GM23248 (cell line): ENCODE results near the gene ERI3. TPM values are rescaled to one million over a fixed set of nuclear protein-coding genes. Genes with fewer than 3 reads are reported as not detected.

Experiments used
- DNase-seq: peaks from one replicate; pipeline ENCODE4 v3.0.0-alpha.2; 2015
- H2AFZ ChIP-seq: fragments of 200-600 bp; sonication (generic); 2 replicates; pipeline ENCODE4 v1.6.1; 2016; ENCODE audit warnings: antibody characterized with exemption
- H3F3A ChIP-seq: fragments of 200-600 bp; sonication (generic); 2 replicates; pipeline ENCODE4 v1.6.1; 2016; ENCODE audit warnings: mild to moderate bottlenecking, antibody characterized with exemption, mixed run types; ENCODE audit not compliant: insufficient read depth
- H3K27ac ChIP-seq: fragments of 200-600 bp; sonication (generic); 2 replicates; pipeline ENCODE4 v1.5.1; 2016; ENCODE audit warnings: mild to moderate bottlenecking
- H3K27me3 ChIP-seq: fragments of 200-600 bp; sonication (generic); replicated peaks from 2 replicates; pipeline ENCODE4 v1.6.1; 2016; ENCODE audit warnings: mild to moderate bottlenecking; ENCODE audit not compliant: insufficient read depth
- H3K36me3 ChIP-seq: fragments of 200-600 bp; sonication (generic); 2 replicates; pipeline ENCODE4 v1.6.1; 2016; ENCODE audit warnings: low read depth, mild to moderate bottlenecking
- H3K4me1 ChIP-seq: fragments of 200-600 bp; sonication (generic); 2 replicates; pipeline ENCODE4 v1.6.1; 2016; ENCODE audit warnings: mild to moderate bottlenecking; ENCODE audit not compliant: insufficient read depth
- H3K4me2 ChIP-seq: fragments of 200-600 bp; sonication (generic); one replicate; pipeline ENCODE4 v1.6.1; 2016; ENCODE audit warnings: mild to moderate bottlenecking; ENCODE audit not compliant: unreplicated experiment
- H3K4me3 ChIP-seq: fragments of 200-600 bp; sonication (generic); 2 replicates; pipeline ENCODE4 v1.5.1; 2016; ENCODE audit warnings: mild to moderate bottlenecking
- H3K79me2 ChIP-seq: fragments of 200-600 bp; sonication (generic); 2 replicates; pipeline ENCODE4 v1.6.1; 2016; ENCODE audit warnings: mild to moderate bottlenecking; ENCODE audit not compliant: insufficient read depth
- H3K9ac ChIP-seq: fragments of 200-600 bp; sonication (generic); 2 replicates; pipeline ENCODE4 v1.6.1; 2016; ENCODE audit warnings: mild to moderate bottlenecking
- H3K9me2 ChIP-seq: fragments of 200-600 bp; sonication (generic); 2 replicates; pipeline ENCODE4 v1.6.1; 2016; ENCODE audit warnings: mixed run types, mild to moderate bottlenecking, moderate library complexity; ENCODE audit not compliant: insufficient read depth
- H3K9me3 ChIP-seq: fragments of 200-600 bp; sonication (generic); one replicate; pipeline ENCODE4 v1.6.1; 2017; ENCODE audit warnings: low read depth
- H4K20me1 ChIP-seq: fragments of 200-600 bp; sonication (generic); 2 replicates; pipeline ENCODE4 v1.6.0; 2016; ENCODE audit not compliant: insufficient read depth
- EZH2 ChIP-seq: fragments of 200-600 bp; sonication (generic); IDR thresholded peaks from 2 replicates; pipeline ENCODE4 v1.6.1; 2018; ENCODE audit warnings: antibody characterized with exemption, mild to moderate bottlenecking; ENCODE audit not compliant: insufficient read depth, poor library complexity, severe bottlenecking
- EZH2phosphoT487 ChIP-seq: fragments of 200-600 bp; sonication (generic); IDR thresholded peaks from 2 replicates; pipeline ENCODE4 v1.6.1; 2018; ENCODE audit warnings: antibody characterized with exemption, moderate library complexity, mild to moderate bottlenecking, low read depth; ENCODE audit not compliant: insufficient read depth
- WGBS, 2 experiments: methylation state at CpG; one replicate each; pipeline ENCODE4 v1.1.6; 2015 to 2017; ENCODE audit warnings: low lambda C conversion rate in 2 of 2, low coverage in 1 of 2; ENCODE audit errors: missing lambda C conversion rate in 2 of 2; 5-methylcytosine and 5-hydroxymethylcytosine counted together
- in situ Hi-C: fragments of 300-500 bp; cut with MboI; formaldehyde crosslinking; loops from 2 replicates; pipeline ENCODE4 v1.15.0; 2020
- polyA plus RNA-seq: library from polyadenylated mRNA; unstranded; fragments of >200 nt; fragmentation: Nextera tagmentation; extraction: Ambion mirVana; gene quantifications from 2 replicates; pipeline ENCODE4 v1.2.1, GENCODE V29; 2016
- total RNA-seq: library from RNA; depleted of rRNA; stranded (reverse); fragments of >200 nt; shearing (Covaris generic); gene quantifications from 2 replicates; pipeline ENCODE4 v1.2.3, GENCODE V29; 2014

ERI3 gene
- total and polyA plus RNA-seq, 2 experiments from 2014 or later: 51.2 to 83.4 TPM

- in situ Hi-C loops: no loop called here
- Histone ChIP-seq H3K9me3 (no peaks in the 10 kb centered on the region), H2AFZ (no peak overlapping the region), H3K4me1 (peaks cover 6% of the 10 kb centered on the region), H3K9me2 (no peaks in the 10 kb centered on the region), H3F3A (peaks cover 17% of the 10 kb centered on the region), H3K27ac (no peak overlapping the region), H3K36me3 (peaks cover 5% of the 10 kb centered on the region; the same call in 1 of the 2 replicates), H3K4me3 (no peak overlapping the region), H3K4me2 (no peak overlapping the region), H3K9ac (no peak overlapping the region), H3K27me3 (no peaks in the 10 kb centered on the region), H3K79me2 (no peaks in the 10 kb centered on the region), H4K20me1 (no peaks in the 10 kb centered on the region)
- 39 to 43% methylated on average over 4 of the region's 4 CpGs for WGBS, 2 experiments
- TF ChIP-seq EZH2phosphoT487 (no peak), EZH2 (no peak)
- peak; percentile 95 for DNase-seq
Observed at GRCh38 chr1:44294588-44295007, 60.5 kb downstream of the ERI3 start.

GRCh38 chr1:44293761-44294315, 61.2 kb downstream of the ERI3 start:
- Histone ChIP-seq H3K9me3 (no peaks in the 10 kb centered on the region), H4K20me1 (no peaks in the 10 kb centered on the region), H3K4me3 (no peak overlapping the region), H3K27ac (no peak overlapping the region), H3K9me2 (no peaks in the 10 kb centered on the region), H3K79me2 (no peaks in the 10 kb centered on the region), H3K4me1 (peaks cover 6% of the 10 kb centered on the region), H3K9ac (no peak overlapping the region), H2AFZ (no peak overlapping the region), H3K36me3 (peaks cover 5% of the 10 kb centered on the region; the same call in 1 of the 2 replicates), H3F3A (peaks cover 17% of the 10 kb centered on the region), H3K27me3 (no peaks in the 10 kb centered on the region), H3K4me2 (no peak overlapping the region)
- in situ Hi-C loops: no loop called here
- WGBS, 2 experiments: 69 to 70% methylated on average over 9 of the region's 9 CpGs
- DNase-seq: no peak
- TF ChIP-seq EZH2phosphoT487 (no peak), EZH2 (no peak)

- Histone ChIP-seq H2AFZ (no peak overlapping the region), H3K79me2 (no peaks in the 10 kb centered on the region), H3K9me3 (no peaks in the 10 kb centered on the region), H3K27me3 (no peaks in the 10 kb centered on the region), H3K27ac (no peak overlapping the region), H3K36me3 (peaks cover 5% of the 10 kb centered on the region; the same call in 1 of the 2 replicates), H3K4me3 (no peak overlapping the region), H3K9me2 (no peaks in the 10 kb centered on the region), H3K4me2 (no peak overlapping the region), H3K4me1 (peaks cover 6% of the 10 kb centered on the region), H4K20me1 (no peaks in the 10 kb centered on the region), H3K9ac (no peak overlapping the region), H3F3A (peaks cover 17% of the 10 kb centered on the region)
- WGBS, 2 experiments: 89 to 91% methylated on average over 10 of the region's 10 CpGs
- in situ Hi-C loops: no loop called here
- no peak for DNase-seq
- TF ChIP-seq EZH2phosphoT487: no peak
- no peak for TF ChIP-seq EZH2
Observed at GRCh38 chr1:44292651-44293050, 62.4 kb downstream of the ERI3 start.

- in situ Hi-C loops: no loop called here
Observed at GRCh38 chr1:44290250-44291094, 64.6 kb downstream of the ERI3 start.

More at GRCh38 chr1:44290250-44291094, 64.6 kb downstream of the ERI3 start:
- peaks cover 9% of the 10 kb centered on the region; the same call in 1 of the 2 replicates for H3K36me3 ChIP-seq
- WGBS, 2 experiments: 86% methylated on average over 11 of the region's 11 CpGs
- no peak overlapping the region for H3K4me3 ChIP-seq
- no peaks in the 10 kb centered on the region for H4K20me1 ChIP-seq
- no peak overlapping the region for H3K4me2 ChIP-seq
- H3K9me2 ChIP-seq: no peaks in the 10 kb centered on the region
- H3K27ac ChIP-seq: no peak overlapping the region
- DNase-seq: no peak
- H3K9me3 ChIP-seq: no peaks in the 10 kb centered on the region
- peaks cover 8% of the 10 kb centered on the region for H3F3A ChIP-seq
- H3K79me2 ChIP-seq: no peaks in the 10 kb centered on the region
- no peak overlapping the region for H3K9ac ChIP-seq
- no peak overlapping the region for H2AFZ ChIP-seq
- no peak for TF ChIP-seq EZH2
- TF ChIP-seq EZH2phosphoT487: no peak
- no peaks in the 10 kb centered on the region for H3K27me3 ChIP-seq
- peaks cover 6% of the 10 kb centered on the region for H3K4me1 ChIP-seq
